GM18520 (cell line): Measurements from ENCODE around the gene MUC12.
A peak's percentile ranks its signal among the peaks of the same experiment; 100 is the strongest.
"Not testable (repeated sequence)": the region's sequence is repeated elsewhere in the genome, so short reads cannot be mapped to it uniquely, and the experiment has no call there.

Experiments
- ATAC-seq: cut with Tn5 transposase; IDR thresholded peaks from one replicate; pipeline ENCODE4 v1.9.1; 2021; ENCODE audit not compliant: unreplicated experiment

Gene MUC12

DNA sequence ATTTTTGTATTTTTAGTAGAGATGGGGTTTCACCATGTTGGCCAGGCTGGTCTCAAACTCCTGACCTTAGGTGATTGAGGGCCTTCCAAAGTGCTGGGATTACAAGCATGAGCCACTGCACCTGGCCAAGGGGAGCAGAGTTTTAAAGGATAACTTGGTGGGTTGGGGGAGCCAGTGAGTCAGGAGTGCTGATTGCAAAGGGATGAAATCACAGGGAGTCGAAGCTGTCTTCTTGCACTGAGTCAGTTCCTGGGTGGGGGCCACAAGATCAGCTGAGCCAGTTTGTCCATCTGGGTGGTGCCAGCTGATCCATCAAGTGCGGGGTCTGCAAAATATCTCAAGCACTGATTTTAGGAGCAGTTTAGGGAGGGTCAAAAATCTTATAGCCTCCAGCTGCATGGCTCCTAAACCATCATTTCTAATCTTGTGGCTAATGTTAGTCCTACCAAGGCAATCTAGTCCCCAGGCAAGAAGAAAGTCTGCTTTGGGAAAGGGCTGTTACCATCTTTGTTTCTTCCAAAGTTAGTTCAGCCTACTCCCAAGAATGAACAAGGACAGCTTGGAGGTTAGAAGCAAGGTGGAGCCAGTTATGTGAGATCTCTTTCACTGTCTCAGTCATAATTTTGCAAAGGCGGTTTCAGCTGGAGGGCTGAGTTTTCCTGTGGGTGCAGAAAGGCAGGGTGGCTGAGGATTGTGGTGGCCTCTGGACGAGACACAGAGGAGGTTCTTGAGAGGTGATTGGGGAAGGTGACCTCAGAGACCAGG is 15.8 kb downstream of the MUC12 start:
- not testable (repeated sequence) for ATAC-seq

DNA sequence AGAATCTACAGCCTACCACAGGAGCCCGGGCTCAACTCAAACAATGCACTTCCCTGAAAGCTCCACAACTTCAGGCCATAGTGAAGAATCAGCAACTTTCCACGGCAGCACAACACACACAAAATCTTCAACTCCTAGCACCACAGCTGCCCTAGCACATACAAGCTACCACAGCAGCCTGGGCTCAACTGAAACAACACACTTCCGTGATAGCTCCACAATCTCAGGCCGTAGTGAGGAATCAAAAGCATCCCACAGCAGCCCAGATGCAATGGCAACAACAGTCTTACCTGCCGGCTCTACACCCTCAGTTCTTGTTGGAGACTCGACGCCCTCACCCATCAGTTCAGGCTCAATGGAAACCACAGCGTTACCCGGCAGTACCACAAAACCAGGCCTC is 22.3 kb downstream of the MUC12 start:
- ATAC-seq: no peak

DNA sequence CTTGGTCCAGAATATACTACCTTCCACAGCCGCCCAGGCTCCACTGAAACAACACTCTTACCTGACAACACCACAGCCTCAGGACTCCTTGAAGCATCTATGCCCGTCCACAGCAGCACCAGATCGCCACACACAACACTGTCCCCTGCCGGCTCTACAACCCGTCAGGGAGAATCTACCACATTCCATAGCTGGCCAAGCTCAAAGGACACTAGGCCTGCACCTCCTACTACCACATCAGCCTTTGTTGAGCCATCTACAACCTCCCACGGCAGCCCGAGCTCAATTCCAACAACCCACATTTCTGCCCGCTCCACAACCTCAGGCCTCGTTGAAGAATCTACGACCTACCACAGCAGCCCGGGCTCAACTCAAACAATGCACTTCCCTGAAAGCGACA is 22.9 kb downstream of the MUC12 start:
- ATAC-seq: not testable (repeated sequence)

GRCh38 chr7:100994671-100995070 is 25.3 kb downstream of the MUC12 start:
- not testable (repeated sequence) for ATAC-seq

DNA sequence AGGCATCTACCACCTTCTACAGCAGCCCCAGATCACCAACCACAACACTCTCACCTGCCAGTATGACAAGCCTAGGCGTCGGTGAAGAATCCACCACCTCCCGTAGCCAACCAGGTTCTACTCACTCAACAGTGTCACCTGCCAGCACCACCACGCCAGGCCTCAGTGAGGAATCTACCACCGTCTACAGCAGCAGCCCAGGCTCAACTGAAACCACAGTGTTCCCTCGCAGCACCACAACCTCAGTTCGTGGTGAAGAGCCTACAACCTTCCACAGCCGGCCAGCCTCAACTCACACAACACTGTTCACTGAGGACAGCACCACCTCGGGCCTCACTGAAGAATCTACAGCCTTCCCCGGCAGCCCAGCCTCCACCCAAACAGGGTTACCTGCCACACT is 29.2 kb downstream of the MUC12 start:
- not testable (repeated sequence) for ATAC-seq

- ATAC-seq: not testable (repeated sequence)
Observed at GRCh38 chr7:100999334-100999733, 30.0 kb downstream of the MUC12 start.

DNA sequence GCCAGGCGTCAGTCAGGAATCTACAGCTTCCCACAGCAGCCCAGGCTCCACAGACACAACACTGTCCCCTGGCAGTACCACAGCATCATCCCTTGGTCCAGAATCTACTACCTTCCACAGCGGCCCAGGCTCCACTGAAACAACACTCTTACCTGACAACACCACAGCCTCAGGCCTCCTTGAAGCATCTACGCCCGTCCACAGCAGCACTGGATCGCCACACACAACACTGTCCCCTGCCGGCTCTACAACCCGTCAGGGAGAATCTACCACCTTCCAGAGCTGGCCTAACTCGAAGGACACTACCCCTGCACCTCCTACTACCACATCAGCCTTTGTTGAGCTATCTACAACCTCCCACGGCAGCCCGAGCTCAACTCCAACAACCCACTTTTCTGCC is 30.7 kb downstream of the MUC12 start:
- not testable (repeated sequence) for ATAC-seq

GRCh38 chr7:101002333-101002732 is 33.0 kb downstream of the MUC12 start:
- ATAC-seq: not testable (repeated sequence)

DNA sequence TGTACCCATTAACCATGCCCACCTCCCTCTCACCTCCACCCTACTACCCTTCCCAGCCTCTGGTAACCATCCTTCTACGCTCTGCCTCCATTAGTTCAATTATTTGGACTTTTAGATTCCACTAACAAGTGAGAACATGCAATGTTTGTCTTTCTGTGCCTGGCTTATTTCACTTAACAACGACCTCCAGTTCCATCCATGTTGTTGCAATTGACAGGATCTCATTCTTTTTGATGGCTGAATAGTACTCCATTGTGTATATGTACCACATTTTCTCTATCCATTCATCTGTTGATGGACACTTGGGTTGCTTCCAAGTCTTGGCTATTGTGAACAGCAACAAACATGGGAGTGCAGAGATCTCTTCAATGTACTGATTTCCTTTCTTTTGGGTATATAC is 38.0 kb downstream of the MUC12 start:
- ATAC-seq: not testable (repeated sequence)

GRCh38 chr7:101009629-101010028 is 40.3 kb downstream of the MUC12 start:
- ATAC-seq: no peak

- no peak for ATAC-seq
Observed at GRCh38 chr7:101012931-101013330, 43.6 kb downstream of the MUC12 start.

DNA sequence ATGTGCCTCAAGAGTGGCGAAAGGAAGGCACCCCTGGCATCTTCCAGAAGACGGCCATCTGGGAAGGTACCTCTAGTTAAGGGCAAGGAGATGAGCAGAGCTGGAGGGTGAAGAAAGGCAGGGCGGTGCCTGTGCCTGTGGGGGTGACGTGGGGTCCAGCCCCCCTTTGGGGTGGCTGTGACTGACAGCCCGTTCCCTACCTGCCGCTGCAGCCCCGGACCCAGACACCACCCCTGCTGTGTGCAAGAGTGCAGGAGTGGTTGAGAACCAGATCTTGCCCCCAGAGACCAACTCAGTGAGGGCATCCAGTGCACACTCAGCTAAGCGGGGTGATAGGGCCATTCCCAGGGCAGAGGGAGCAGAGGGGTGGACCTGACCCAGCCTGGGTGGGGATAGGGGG is 46.3 kb downstream of the MUC12 start:
- no peak for ATAC-seq

GRCh38 chr7:101017064-101017777 is 47.9 kb downstream of the MUC12 start:
- ATAC-seq: peak; percentile 37

GRCh38 chr7:101018271-101019167 is 49.2 kb downstream of the MUC12 start:
- ATAC-seq: no peak

DNA sequence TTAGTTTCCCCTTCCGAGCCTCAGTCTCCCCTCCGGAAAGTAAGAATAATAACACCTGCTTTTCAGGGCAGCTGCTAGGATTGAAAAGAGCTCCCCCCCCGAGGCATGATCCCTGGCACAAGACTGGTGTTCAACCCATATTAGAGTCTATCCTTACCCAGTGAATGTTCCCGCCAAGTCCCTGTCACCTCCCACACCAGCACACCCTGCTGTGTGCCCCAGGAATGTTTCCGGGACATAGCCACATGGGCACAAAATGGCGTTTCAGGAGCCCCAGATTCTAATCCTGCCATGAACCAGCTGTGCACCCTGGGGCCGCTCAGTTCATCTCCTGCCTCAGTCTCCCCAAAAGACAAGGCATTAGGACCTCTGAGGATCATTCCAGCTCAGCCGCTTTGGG is 51.1 kb downstream of the MUC12 start:
- no peak for ATAC-seq

- no peak for ATAC-seq
Observed at GRCh38 chr7:101021703-101022102, 52.3 kb downstream of the MUC12 start.

DNA sequence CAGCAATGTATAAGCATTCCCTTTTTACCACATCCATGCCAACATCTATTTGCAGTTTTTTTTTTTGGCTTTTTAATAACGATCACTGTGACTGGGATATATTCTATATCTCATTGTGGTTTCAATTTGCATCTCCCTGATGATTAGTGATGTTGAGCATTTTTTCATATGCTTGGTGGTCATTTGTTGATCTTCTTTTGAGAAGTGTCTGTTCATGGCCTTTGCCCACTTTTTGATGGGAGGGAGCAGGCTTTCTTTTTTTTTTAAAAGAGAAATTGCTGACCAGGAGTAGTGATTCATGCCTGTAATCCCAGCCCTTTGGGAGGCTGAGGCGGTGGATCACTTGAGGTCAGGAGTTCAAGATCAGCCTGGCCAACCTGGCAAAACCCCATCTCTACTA is 54.5 kb downstream of the MUC12 start:
- no peak for ATAC-seq

DNA sequence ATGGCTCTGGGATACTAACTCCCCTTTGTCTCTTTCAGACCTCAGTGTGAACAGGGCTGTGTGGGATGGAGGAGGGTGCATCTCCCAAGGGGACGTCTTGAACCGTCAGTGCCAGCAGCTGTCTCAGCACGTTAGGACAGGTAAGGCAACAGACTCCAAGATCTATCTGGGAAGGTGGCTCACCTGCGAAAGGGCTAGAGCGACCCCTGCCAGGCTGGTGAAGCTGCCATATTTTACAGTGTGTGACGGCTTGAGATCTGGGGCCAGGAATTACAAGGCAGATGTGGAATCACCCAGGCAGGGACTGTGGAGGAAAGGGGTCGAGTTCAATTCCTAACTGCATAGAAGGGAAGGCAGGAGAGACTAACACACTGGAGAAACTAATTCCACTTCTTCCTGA is 61.7 kb downstream of the MUC12 start:
- ATAC-seq: no peak

- ATAC-seq: no peak
Observed at GRCh38 chr7:101035941-101036340, 66.6 kb downstream of the MUC12 start.

DNA sequence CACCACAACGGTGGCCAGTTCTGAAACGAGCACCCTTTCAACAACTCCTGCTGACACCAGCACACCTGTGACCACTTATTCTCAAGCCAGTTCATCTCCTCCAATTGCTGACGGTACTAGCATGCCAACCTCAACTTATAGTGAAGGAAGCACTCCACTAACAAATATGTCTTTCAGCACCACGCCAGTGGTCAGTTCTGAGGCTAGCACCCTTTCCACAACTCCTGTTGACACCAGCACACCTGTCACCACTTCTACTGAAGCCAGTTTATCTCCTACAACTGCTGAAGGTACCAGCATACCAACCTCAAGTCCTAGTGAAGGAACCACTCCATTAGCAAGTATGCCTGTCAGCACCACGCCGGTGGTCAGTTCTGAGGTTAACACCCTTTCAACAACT is 71.9 kb downstream of the MUC12 start:
- ATAC-seq: not testable (repeated sequence)

- ATAC-seq: no peak
Observed at GRCh38 chr7:101058355-101058754, 89.0 kb downstream of the MUC12 start.

DNA sequence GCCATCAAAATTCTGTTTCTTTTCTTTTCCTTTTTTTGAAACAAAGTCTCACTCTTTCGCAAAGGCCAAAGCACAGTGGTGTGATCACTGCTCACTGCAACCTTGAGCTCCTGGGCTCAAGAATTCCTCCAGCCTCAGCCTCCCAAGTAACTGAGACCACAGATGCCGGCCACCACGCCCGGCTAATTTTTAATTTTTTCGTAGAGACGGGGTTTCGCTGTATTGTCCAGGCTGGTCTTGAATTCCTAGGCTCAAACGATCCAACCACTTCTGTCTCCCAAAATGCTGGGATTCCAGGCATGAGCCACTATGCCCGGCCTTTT is 90.2 kb downstream of the MUC12 start:
- no peak for ATAC-seq
